Mesenchymal stem cell (in vitro differentiated cells and primary cell): ENCODE data around the gene PRKG1.

Experiments
- DNase-seq: peaks from one replicate; pipeline ENCODE4 v3.0.0-alpha.2; 2013
- H2AFZ ChIP-seq: one replicate; pipeline ENCODE4 v1.6.1; 2013; ENCODE audit warnings: low read depth, mild to moderate bottlenecking, control low read depth, inconsistent platforms, low read length, moderate library complexity
- H2AK5ac ChIP-seq: 2 replicates; pipeline ENCODE4 v1.6.1; 2013; ENCODE audit warnings: low read length, moderate library complexity, mild to moderate bottlenecking, inconsistent platforms; ENCODE audit not compliant: severe bottlenecking
- H2BK120ac ChIP-seq: one replicate; pipeline ENCODE4 v1.6.1; 2013; ENCODE audit warnings: low read depth, mild to moderate bottlenecking, inconsistent platforms, low read length, moderate library complexity
- H2BK12ac ChIP-seq, 2 experiments: one replicate each; pipeline ENCODE4 v1.6.1; 2013; ENCODE audit warnings: inconsistent platforms in 2 of 2, low read length in 2 of 2, mild to moderate bottlenecking in 2 of 2, moderate library complexity in 2 of 2, control low read depth in 1 of 2
- H2BK15ac ChIP-seq: one replicate; pipeline ENCODE4 v1.6.1; 2013; ENCODE audit warnings: mild to moderate bottlenecking, low read depth, inconsistent platforms; ENCODE audit not compliant: poor library complexity, severe bottlenecking
- H2BK5ac ChIP-seq: 2 replicates; pipeline ENCODE4 v1.6.1; 2013; ENCODE audit warnings: low read depth, mild to moderate bottlenecking, low read length, control low read depth, inconsistent platforms; ENCODE audit not compliant: poor library complexity, severe bottlenecking
- H3K14ac ChIP-seq, 2 experiments: one replicate each; pipeline ENCODE4 v1.6.1; 2013; ENCODE audit warnings: inconsistent platforms in 2 of 2, low read length in 2 of 2, control low read depth in 1 of 2, mild to moderate bottlenecking in 1 of 2, moderate library complexity in 1 of 2
- H3K18ac ChIP-seq, 2 experiments: one replicate each; pipeline ENCODE4 v1.6.1; 2013; ENCODE audit warnings: inconsistent platforms in 2 of 2, low read length in 2 of 2, control low read depth in 1 of 2, low read depth in 1 of 2, mild to moderate bottlenecking in 1 of 2
- H3K23ac ChIP-seq, 2 experiments: one replicate each; pipeline ENCODE4 v1.6.1; 2013; ENCODE audit warnings: inconsistent platforms in 2 of 2, low read length in 2 of 2, mild to moderate bottlenecking in 2 of 2, moderate library complexity in 2 of 2, control low read depth in 1 of 2
- H3K27ac ChIP-seq: 2 replicates; pipeline ENCODE4 v1.5.1; 2013; ENCODE audit warnings: mild to moderate bottlenecking, moderate library complexity, low read length, control low read depth, inconsistent platforms; ENCODE audit not compliant: poor library complexity, severe bottlenecking
- H3K27me3 ChIP-seq, 2 experiments: 2 replicates each; pipeline versions ENCODE4 v1.6.1 to v1.7.0; 2013; ENCODE audit warnings: low read length in 2 of 2, mild to moderate bottlenecking in 2 of 2, moderate library complexity in 2 of 2, control low read depth in 1 of 2, inconsistent platforms in 1 of 2; ENCODE audit not compliant: control insufficient read depth in 1 of 2, insufficient read depth in 1 of 2
- H3K36me3 ChIP-seq, 2 experiments: 2 replicates each; pipeline versions ENCODE4 v1.6.1 to v1.7.0; 2013; ENCODE audit warnings: low read length in 2 of 2, control low read depth in 1 of 2, inconsistent platforms in 1 of 2, low read depth in 1 of 2, mild to moderate bottlenecking in 1 of 2; ENCODE audit not compliant: insufficient read depth in 2 of 2, control insufficient read depth in 1 of 2
- H3K4ac ChIP-seq, 2 experiments: one replicate each; pipeline ENCODE4 v1.6.1; 2013; ENCODE audit warnings: inconsistent platforms in 2 of 2, low read length in 2 of 2, mild to moderate bottlenecking in 2 of 2, moderate library complexity in 2 of 2, control low read depth in 1 of 2, low read depth in 1 of 2
- H3K4me1 ChIP-seq: 2 replicates; pipeline ENCODE4 v1.6.1; 2013; ENCODE audit warnings: low read depth, low read length, control low read depth; ENCODE audit not compliant: control insufficient read depth, insufficient read depth
- H3K4me2 ChIP-seq: 2 replicates; pipeline ENCODE4 v1.6.1; 2013; ENCODE audit warnings: low read length, mild to moderate bottlenecking, inconsistent platforms; ENCODE audit not compliant: poor library complexity, severe bottlenecking
- H3K4me3 ChIP-seq, 2 experiments: 2 replicates each; pipeline versions ENCODE4 v1.5.1 to v1.7.0; 2013; ENCODE audit warnings: low read length in 2 of 2, mild to moderate bottlenecking in 2 of 2, control low read depth in 1 of 2, low read depth in 1 of 2; ENCODE audit not compliant: insufficient read depth in 1 of 2
- H3K79me1 ChIP-seq: replicated peaks from 2 replicates; pipeline ENCODE4 v1.6.1; 2013; ENCODE audit warnings: mild to moderate bottlenecking, control low read depth, low read length, inconsistent platforms; ENCODE audit not compliant: poor library complexity, severe bottlenecking
- H3K9ac ChIP-seq: 2 replicates; pipeline ENCODE4 v1.7.0; 2013; ENCODE audit warnings: mild to moderate bottlenecking, low read length, moderate library complexity
- H3K9me3 ChIP-seq: 2 replicates; pipeline ENCODE4 v1.7.0; 2013; ENCODE audit warnings: mild to moderate bottlenecking, low read length; ENCODE audit not compliant: control insufficient read depth
- H4K8ac ChIP-seq: one replicate; pipeline ENCODE4 v1.6.1; 2013; ENCODE audit warnings: inconsistent platforms, mild to moderate bottlenecking, low read length, moderate library complexity
- H4K91ac ChIP-seq: one replicate; pipeline ENCODE4 v1.6.1; 2013; ENCODE audit warnings: mild to moderate bottlenecking, low read length, inconsistent platforms
- WGBS: methylation state at CpG from one replicate; pipeline ENCODE4 v1.1.7; 2013; ENCODE audit warnings: mixed read lengths; 5-methylcytosine and 5-hydroxymethylcytosine counted together

The PRKG1 gene

DNA sequence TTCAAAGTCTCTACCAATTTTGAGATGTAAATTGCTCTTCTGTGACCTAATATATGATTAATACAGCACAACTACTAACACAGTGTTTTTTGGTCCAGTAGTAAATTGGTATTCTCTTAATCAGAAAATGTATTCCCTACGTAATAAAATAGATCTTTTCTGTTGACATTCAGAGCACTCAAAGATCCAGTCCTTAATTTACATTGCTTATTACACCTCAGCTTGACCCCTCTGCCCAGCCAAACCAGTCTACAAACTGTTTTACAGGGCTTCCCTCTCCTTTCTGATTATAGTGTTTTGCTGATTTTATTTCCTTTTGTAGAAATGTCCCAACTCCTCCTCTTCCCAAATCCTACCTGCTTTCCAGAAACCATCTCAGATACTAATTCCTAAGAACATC, 293.4 kb downstream of the PRKG1 start:
- Histone ChIP-seq H3K4me2 (no peak overlapping the region), H2AFZ (no peak overlapping the region), H3K4ac (no peak overlapping the region), H3K4me3 (peak overlapping the region in 1 of 2 experiments; percentile 58), H4K91ac (no peak overlapping the region), H2BK15ac (no peak overlapping the region), H3K4me1 (no peaks in the 10 kb centered on the region), H3K18ac (no peak overlapping the region), H3K9me3 (no peaks in the 10 kb centered on the region), H3K23ac (no peak overlapping the region), H3K14ac (no peak overlapping the region), H2BK5ac (no peak overlapping the region), H2AK5ac (no peak overlapping the region), H3K27me3 (no peaks in the 10 kb centered on the region), H3K36me3 (no peaks in the 10 kb centered on the region), H3K9ac (peak overlapping the region; percentile 67), H3K27ac (no peak overlapping the region), H3K79me1 (no peaks in the 10 kb centered on the region), H4K8ac (no peak overlapping the region), H2BK12ac (no peak overlapping the region), H2BK120ac (no peak overlapping the region)
- DNase-seq: no peak
- 78% methylated on average over 1 of the region's 1 CpG for WGBS

DNA sequence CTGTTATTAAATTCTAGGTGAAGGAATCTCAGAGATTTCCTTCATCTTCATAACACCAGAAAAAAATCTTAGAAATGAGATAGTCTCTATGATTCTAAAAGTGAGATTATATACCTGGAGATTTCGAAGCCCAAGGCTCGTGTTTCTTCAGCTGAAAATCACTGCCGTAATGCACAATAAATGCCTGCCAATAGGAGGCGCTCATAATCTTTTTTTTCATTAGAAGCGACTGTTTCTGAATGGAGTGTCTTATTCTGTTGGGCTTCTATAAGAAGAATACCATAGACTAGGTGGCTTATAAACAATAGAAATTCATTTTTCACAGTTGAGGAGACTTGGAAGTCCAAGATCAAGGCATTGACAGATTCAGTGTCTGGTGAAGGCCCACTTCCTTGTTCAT, 294.7 kb downstream of the PRKG1 start:
- H2BK120ac ChIP-seq: no peak overlapping the region
- H3K79me1 ChIP-seq: no peaks in the 10 kb centered on the region
- H3K4ac ChIP-seq: no peak overlapping the region
- H2AFZ ChIP-seq: no peak overlapping the region
- no peak overlapping the region for H4K91ac ChIP-seq
- H2BK12ac ChIP-seq: no peak overlapping the region
- no peak overlapping the region for H3K9ac ChIP-seq
- DNase-seq: no peak
- H3K27me3 ChIP-seq: no peaks in the 10 kb centered on the region
- H2AK5ac ChIP-seq: no peak overlapping the region
- no peak overlapping the region for H3K4me3 ChIP-seq
- 88% methylated on average over 5 of the region's 5 CpGs for WGBS
- no peak overlapping the region for H2BK15ac ChIP-seq
- H3K9me3 ChIP-seq: no peaks in the 10 kb centered on the region
- no peak overlapping the region for H3K23ac ChIP-seq
- H3K27ac ChIP-seq: no peak overlapping the region
- no peak overlapping the region for H3K18ac ChIP-seq
- H3K14ac ChIP-seq: no peak overlapping the region
- no peaks in the 10 kb centered on the region for H3K4me1 ChIP-seq
- no peak overlapping the region for H4K8ac ChIP-seq
- no peak overlapping the region for H3K4me2 ChIP-seq
- no peak overlapping the region for H2BK5ac ChIP-seq
- H3K36me3 ChIP-seq: no peaks in the 10 kb centered on the region

DNA sequence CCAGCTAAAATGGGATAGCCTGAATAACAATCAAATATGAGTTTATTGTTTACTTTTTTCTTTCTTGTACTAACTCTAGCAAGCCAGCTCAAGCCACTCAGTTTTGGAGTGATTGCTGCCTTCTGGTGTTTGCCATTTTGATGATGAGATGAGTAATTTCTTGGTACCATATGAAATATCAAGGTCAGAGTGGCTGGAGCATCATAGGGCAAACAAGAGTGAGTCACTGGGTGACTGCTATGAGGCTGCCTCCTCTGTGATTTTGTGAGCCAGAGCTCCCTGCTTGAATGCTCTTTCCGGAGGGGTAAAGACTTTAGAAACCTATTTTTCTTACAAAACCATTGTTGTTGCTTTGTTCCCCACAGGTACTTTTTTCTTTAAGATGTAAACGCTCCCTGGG, 295.6 kb downstream of the PRKG1 start:
- no peaks in the 10 kb centered on the region for H3K27me3 ChIP-seq
- H2AK5ac ChIP-seq: no peak overlapping the region
- no peak overlapping the region for H4K91ac ChIP-seq
- H2BK15ac ChIP-seq: no peak overlapping the region
- H3K27ac ChIP-seq: peak overlapping the region; percentile 18
- no peak overlapping the region for H2BK120ac ChIP-seq
- no peak overlapping the region for H4K8ac ChIP-seq
- H3K4me1 ChIP-seq: no peaks in the 10 kb centered on the region
- H2AFZ ChIP-seq: no peak overlapping the region
- H3K14ac ChIP-seq: no peak overlapping the region
- H3K9me3 ChIP-seq: no peaks in the 10 kb centered on the region
- no peaks in the 10 kb centered on the region for H3K79me1 ChIP-seq
- peak; percentile 34 for DNase-seq
- WGBS: 72% methylated on average over 2 of the region's 2 CpGs
- H3K4me2 ChIP-seq: no peak overlapping the region
- peak overlapping the region; percentile 60 for H3K9ac ChIP-seq
- no peak overlapping the region for H3K4me3 ChIP-seq
- H3K23ac ChIP-seq: no peak overlapping the region
- no peak overlapping the region for H2BK5ac ChIP-seq
- no peak overlapping the region for H2BK12ac ChIP-seq
- H3K4ac ChIP-seq: no peak overlapping the region
- H3K36me3 ChIP-seq: peaks cover 0 to 2% of the 10 kb centered on the region in 2 experiments
- H3K18ac ChIP-seq: no peak overlapping the region

- peaks cover 0 to 4% of the 10 kb centered on the region in 2 experiments for H3K36me3 ChIP-seq
- no peaks in the 10 kb centered on the region for H3K79me1 ChIP-seq
- no peak overlapping the region for H3K4ac ChIP-seq
- no peak overlapping the region for H2AK5ac ChIP-seq
- H3K27me3 ChIP-seq: no peaks in the 10 kb centered on the region
- H3K4me2 ChIP-seq: no peak overlapping the region
- no peak overlapping the region for H4K91ac ChIP-seq
- H4K8ac ChIP-seq: no peak overlapping the region
- H3K14ac ChIP-seq: no peak overlapping the region
- no peak overlapping the region for H2BK120ac ChIP-seq
- H2BK12ac ChIP-seq: no peak overlapping the region
- no peak overlapping the region for H2AFZ ChIP-seq
- no peak overlapping the region for H3K4me3 ChIP-seq
- no peak overlapping the region for H3K23ac ChIP-seq
- H2BK5ac ChIP-seq: no peak overlapping the region
- H3K18ac ChIP-seq: no peak overlapping the region
- no peak overlapping the region for H2BK15ac ChIP-seq
- peak; percentile 12 for DNase-seq
- WGBS: 90% methylated on average over 2 of the region's 2 CpGs
- no peak overlapping the region for H3K27ac ChIP-seq
- H3K9me3 ChIP-seq: no peaks in the 10 kb centered on the region
- H3K9ac ChIP-seq: peak overlapping the region; percentile 54
- no peaks in the 10 kb centered on the region for H3K4me1 ChIP-seq
Observed at GRCh38 chr10:51371743-51372142, 297.5 kb downstream of the PRKG1 start.
